ENCODE data around the gene TXNDC11.

TXNDC11 gene

DNA sequence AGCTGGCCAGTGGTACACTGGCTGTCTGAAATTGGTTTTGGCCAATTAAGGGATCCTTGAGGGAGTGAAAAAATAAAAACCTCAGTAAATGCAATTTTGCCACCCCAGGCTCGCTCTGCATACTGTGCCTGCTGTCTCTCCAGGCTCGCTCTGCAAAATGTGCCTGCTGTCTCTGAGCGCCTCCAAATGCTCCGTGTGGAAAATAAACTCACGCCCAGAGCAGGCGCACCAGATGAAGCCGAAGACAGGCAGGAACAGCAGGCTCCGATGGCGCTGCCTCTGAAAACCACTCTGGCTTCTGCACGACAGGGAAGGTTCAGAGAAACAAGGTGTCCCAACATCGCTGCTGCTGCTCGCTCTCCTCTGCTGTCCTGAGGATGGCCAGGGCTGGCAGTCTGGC lies 45.3 kb downstream of the TXNDC11 start:
- Histone ChIP-seq H3K4me1 (ENCODE audit: control insufficient read depth, insufficient read depth, low read length) (no peaks in the 10 kb centered on the region), H3K9ac (ENCODE audit: low read depth, low read length) (no peak overlapping the region), H3K4me2 (ENCODE audit: low read length) (no peak overlapping the region), H3K36me3 (ENCODE audit: insufficient read depth, low read length) (peaks cover 70% of the 10 kb centered on the region), H3K4me3 (ENCODE audit: low read length) (no peak overlapping the region), H3K27me3 (ENCODE audit: control insufficient read depth, insufficient read depth, low read length) (no peaks in the 10 kb centered on the region), H3K9me3 (replicated peaks; ENCODE audit: low read length) (no peaks in the 10 kb centered on the region)

DNA sequence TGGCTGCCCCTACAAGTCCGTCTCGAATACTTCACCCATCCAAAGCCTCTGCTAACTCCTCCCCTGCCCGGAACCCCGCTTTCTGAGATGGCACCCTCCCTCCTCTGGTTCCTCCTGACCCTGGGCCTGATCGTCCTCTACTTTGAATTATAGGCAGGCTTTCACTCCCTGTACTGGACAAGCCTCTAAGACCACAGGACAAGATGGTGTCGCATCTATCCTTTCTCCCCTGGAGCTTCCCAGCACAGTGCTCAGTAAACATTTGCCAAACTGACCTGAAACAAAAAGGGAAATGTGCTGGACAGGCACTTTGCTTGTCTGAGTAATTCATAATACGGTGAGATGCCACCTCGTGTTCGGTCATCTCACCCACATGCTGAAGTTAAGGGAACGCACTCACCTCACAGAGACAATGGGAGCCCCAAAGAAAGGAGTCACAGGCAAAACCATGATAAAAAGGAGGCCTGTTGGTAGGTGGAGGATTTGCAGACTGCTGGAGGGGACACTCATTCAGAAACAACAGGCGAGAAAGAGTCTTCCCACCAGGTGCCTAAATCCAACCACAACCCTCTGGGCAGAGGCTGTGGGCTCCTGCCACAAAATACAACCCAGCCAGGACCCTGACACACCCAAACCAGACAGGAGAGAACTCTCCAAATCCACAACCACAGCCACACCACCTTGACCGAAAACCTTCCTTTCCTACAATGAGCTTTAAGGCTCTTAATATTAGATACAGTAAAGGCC lies 46.2 kb downstream of the TXNDC11 start:
- H3K36me3 ChIP-seq (ENCODE audit: insufficient read depth, low read length), result peaks cover 75% of the 10 kb centered on the region
- no peak overlapping the region for H3K9ac ChIP-seq (ENCODE audit: low read depth, low read length)
- H3K4me3 ChIP-seq (ENCODE audit: low read length), result no peak overlapping the region
- H3K9me3 ChIP-seq (replicated peaks; ENCODE audit: low read length), result no peaks in the 10 kb centered on the region
- no peak overlapping the region for H3K4me2 ChIP-seq (ENCODE audit: low read length)
- no peaks in the 10 kb centered on the region for H3K27me3 ChIP-seq (ENCODE audit: control insufficient read depth, insufficient read depth, low read length)
- no peaks in the 10 kb centered on the region for H3K4me1 ChIP-seq (ENCODE audit: control insufficient read depth, insufficient read depth, low read length)

DNA sequence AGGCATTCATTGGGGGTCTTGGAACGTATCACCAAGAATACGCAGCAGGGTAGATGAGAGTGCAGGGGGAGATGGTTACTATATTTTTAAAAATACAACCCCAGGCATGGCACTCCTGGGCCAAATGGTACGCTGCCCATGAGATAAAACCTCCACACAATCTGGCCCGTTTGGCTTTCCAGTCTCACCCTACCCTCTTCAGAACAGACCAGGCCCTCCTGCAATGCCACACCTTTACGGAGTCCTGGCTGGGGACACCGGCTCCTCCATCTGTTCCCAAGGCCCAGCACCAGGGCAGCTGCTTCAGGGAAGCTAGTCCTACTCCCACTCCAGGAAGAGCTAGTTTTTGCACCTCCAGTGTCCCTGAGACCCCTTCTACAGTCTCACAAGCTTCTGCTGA lies 50.0 kb downstream of the TXNDC11 start:
- H3K4me3 ChIP-seq (ENCODE audit: low read length), result no peak overlapping the region
- peaks cover 72% of the 10 kb centered on the region for H3K36me3 ChIP-seq (ENCODE audit: insufficient read depth, low read length)
- H3K27me3 ChIP-seq (ENCODE audit: control insufficient read depth, insufficient read depth, low read length), result no peaks in the 10 kb centered on the region
- H3K9me3 ChIP-seq (replicated peaks; ENCODE audit: low read length), result no peaks in the 10 kb centered on the region
- H3K9ac ChIP-seq (ENCODE audit: low read depth, low read length), result no peak overlapping the region
- H3K4me2 ChIP-seq (ENCODE audit: low read length), result no peak overlapping the region
- H3K4me1 ChIP-seq (ENCODE audit: control insufficient read depth, insufficient read depth, low read length), result peaks cover 7% of the 10 kb centered on the region

DNA sequence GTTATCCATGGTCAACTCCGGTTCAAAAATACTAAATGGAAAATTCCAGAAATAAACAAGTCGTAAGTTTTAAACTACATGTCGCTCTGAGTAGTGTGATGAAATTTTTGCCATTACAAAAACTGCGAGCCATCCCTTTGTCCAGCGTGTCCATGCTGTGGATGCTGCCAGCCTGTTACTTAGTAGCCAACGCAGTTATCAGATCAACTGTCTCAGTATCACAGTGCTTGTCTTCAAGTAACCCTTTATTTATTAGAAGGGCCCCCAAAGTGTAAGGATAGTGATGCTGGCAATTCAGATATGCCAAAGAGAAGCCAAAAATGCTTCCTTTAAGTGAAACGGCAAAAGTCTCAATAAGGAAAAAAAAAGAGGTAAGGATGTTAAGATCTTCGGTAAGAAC lies 50.5 kb downstream of the TXNDC11 start:
- Histone ChIP-seq H3K9ac (ENCODE audit: low read depth, low read length) (no peak overlapping the region), H3K4me2 (ENCODE audit: low read length) (no peak overlapping the region), H3K4me1 (ENCODE audit: control insufficient read depth, insufficient read depth, low read length) (peaks cover 7% of the 10 kb centered on the region), H3K9me3 (replicated peaks; ENCODE audit: low read length) (no peaks in the 10 kb centered on the region), H3K36me3 (ENCODE audit: insufficient read depth, low read length) (peaks cover 73% of the 10 kb centered on the region), H3K27me3 (ENCODE audit: control insufficient read depth, insufficient read depth, low read length) (no peaks in the 10 kb centered on the region), H3K4me3 (ENCODE audit: low read length) (no peak overlapping the region)

DNA sequence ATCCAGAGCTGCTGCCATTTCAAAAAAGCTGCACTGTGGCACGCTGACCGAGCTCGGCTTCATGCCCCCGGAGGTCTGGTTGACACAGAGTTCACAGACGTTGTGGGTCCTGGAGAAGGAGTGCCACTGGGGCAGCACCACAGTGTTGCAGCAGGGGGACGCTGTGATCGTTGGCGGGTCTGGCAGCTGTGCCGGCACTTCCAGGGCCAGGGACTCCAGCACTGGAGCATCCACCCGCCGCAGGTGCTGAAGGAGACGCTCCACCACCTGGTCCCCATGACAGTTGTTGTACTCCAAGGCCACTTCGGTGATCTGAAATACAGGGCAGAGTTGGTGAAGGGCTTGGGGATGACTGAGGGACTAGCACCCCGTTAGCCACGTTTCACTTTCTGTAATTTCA lies 50.9 kb downstream of the TXNDC11 start:
- Histone ChIP-seq H3K4me2 (ENCODE audit: low read length) (no peak overlapping the region), H3K9me3 (replicated peaks; ENCODE audit: low read length) (no peaks in the 10 kb centered on the region), H3K4me1 (ENCODE audit: control insufficient read depth, insufficient read depth, low read length) (peaks cover 7% of the 10 kb centered on the region), H3K36me3 (ENCODE audit: insufficient read depth, low read length) (peaks cover 73% of the 10 kb centered on the region), H3K4me3 (ENCODE audit: low read length) (no peak overlapping the region), H3K9ac (ENCODE audit: low read depth, low read length) (no peak overlapping the region), H3K27me3 (ENCODE audit: control insufficient read depth, insufficient read depth, low read length) (no peaks in the 10 kb centered on the region)

DNA sequence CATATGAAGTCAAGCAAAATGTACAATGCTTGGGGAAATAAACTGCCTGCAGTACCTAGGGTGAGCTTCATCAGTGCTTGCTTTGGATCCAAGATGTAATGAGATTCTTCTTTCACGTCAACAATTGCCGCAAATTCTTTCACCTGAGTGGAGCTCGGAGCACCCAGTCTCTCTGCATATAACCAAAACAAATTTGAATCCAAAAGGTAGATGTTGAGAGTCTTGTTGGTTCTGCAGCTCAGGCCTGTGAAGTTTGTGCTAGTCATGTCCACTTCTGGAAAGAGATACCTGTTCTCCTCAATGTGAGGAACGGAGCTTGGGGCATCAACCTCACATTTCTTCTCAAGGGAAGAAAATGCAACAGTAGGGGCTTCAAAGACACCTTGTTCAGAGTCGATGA lies 51.4 kb downstream of the TXNDC11 start:
- H3K9ac ChIP-seq (ENCODE audit: low read depth, low read length), result no peak overlapping the region
- peaks cover 73% of the 10 kb centered on the region for H3K36me3 ChIP-seq (ENCODE audit: insufficient read depth, low read length)
- no peak overlapping the region for H3K4me3 ChIP-seq (ENCODE audit: low read length)
- no peaks in the 10 kb centered on the region for H3K27me3 ChIP-seq (ENCODE audit: control insufficient read depth, insufficient read depth, low read length)
- peaks cover 7% of the 10 kb centered on the region for H3K4me1 ChIP-seq (ENCODE audit: control insufficient read depth, insufficient read depth, low read length)
- no peak overlapping the region for H3K4me2 ChIP-seq (ENCODE audit: low read length)
- H3K9me3 ChIP-seq (replicated peaks; ENCODE audit: low read length), result no peaks in the 10 kb centered on the region

DNA sequence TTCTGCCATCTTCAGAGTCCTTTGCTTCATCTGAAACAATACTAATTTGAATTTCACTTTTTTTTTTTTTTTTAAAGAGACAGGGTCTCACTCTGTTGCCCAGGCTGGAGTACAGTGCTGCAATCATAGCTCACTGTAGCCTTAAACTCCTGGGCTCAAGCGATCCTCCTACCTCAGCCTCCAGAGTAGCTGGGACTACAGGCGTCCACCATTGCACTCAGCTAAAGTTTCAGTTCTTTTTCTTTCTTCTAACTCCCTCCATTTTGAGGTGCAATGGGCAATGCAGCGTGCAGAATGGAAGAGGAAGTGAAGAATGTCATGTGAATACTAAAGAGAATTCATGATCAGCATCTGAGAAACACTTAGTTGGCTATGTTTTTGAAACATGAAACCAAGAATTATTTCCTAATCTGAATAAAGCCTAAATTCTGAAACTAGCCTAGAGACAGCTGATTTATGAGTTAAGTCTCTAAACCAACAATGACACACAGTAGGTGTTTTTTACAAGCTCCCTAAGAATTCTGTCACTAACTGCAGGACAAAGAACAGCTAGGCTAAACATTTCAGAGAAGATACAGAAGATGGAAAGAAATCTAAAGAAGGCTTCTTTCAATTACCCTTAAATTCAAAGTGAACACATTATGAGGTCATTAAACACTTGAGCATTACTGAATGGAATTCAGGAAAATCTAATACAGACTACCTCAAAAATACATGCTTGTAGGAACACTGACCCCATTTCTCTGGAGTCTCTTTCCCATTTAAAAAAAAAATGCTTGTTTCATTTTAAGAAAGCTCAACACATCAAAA lies 53.4 kb downstream of the TXNDC11 start:
- Histone ChIP-seq H3K9ac (ENCODE audit: low read depth, low read length) (no peak overlapping the region), H3K9me3 (replicated peaks; ENCODE audit: low read length) (no peaks in the 10 kb centered on the region), H3K4me1 (ENCODE audit: control insufficient read depth, insufficient read depth, low read length) (peaks cover 7% of the 10 kb centered on the region), H3K4me3 (ENCODE audit: low read length) (no peak overlapping the region), H3K36me3 (ENCODE audit: insufficient read depth, low read length) (peaks cover 71% of the 10 kb centered on the region), H3K4me2 (ENCODE audit: low read length) (no peak overlapping the region), H3K27me3 (ENCODE audit: control insufficient read depth, insufficient read depth, low read length) (no peaks in the 10 kb centered on the region)

DNA sequence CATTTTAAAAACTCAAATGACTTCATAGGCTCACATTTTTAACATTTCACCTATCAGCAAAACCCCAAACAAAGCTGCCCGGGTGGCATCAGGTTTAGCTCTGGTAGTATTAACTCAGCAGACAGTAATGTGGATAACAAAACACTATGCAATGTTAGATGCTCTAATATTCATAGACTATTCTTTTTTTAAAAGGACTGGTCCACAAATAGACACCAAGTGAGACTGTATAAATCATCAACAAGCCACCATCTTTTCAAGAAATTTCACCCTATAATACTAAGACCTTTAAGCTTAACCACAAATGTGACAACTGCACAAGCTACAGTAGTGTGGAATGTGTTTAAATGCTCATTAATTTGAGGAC lies 54.2 kb downstream of the TXNDC11 start:
- H3K9ac ChIP-seq (ENCODE audit: low read depth, low read length), result no peak overlapping the region
- peaks cover 75% of the 10 kb centered on the region for H3K36me3 ChIP-seq (ENCODE audit: insufficient read depth, low read length)
- H3K9me3 ChIP-seq (replicated peaks; ENCODE audit: low read length), result no peaks in the 10 kb centered on the region
- peaks cover 7% of the 10 kb centered on the region for H3K4me1 ChIP-seq (ENCODE audit: control insufficient read depth, insufficient read depth, low read length)
- no peak overlapping the region for H3K4me3 ChIP-seq (ENCODE audit: low read length)
- H3K27me3 ChIP-seq (ENCODE audit: control insufficient read depth, insufficient read depth, low read length), result no peaks in the 10 kb centered on the region
- no peak overlapping the region for H3K4me2 ChIP-seq (ENCODE audit: low read length)

DNA sequence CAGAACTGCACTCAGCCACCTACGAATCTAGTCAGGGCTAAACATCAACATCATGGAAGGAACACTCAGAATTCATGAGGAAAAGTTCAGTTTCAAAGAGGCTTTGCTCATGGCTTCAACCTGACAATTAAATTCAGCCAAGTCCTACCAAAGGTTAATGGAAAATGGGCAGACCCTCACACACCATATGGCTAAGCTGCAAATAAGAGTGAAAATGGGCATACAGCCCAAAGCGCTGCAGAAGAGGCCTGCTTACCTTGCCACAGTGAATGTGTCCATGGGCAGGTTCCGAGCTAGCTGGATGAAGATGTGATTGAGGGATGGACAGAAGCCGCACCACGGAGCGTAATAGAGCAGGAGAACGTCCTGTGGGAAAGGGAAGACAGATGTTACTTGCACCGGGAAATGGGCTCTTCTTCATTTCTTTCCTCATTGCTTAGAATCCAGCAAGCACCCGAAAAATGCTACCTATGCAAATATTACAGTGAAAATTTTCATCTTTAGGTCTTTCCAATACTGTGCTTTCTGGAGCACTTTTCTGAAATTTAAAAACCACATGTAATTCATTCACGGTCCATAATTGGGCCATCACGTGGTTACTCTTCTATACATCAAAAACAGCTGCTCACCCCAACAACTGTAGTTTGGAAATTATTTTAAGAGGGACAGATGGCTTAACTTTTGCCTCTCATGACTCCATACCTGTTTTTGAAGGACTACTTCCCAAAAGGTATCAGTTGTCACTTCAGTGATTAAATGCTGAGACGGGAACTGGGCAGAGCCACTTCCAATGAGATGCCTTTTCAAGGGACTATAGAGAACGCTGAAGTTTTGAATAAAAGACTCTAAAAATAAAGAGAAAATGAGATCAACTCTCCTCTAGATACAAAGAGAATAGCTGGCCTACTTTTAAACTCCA lies 54.8 kb downstream of the TXNDC11 start:
- Histone ChIP-seq H3K27me3 (ENCODE audit: control insufficient read depth, insufficient read depth, low read length) (no peaks in the 10 kb centered on the region), H3K4me3 (ENCODE audit: low read length) (no peak overlapping the region), H3K4me2 (ENCODE audit: low read length) (no peak overlapping the region), H3K9me3 (replicated peaks; ENCODE audit: low read length) (no peaks in the 10 kb centered on the region), H3K36me3 (ENCODE audit: insufficient read depth, low read length) (peaks cover 77% of the 10 kb centered on the region), H3K9ac (ENCODE audit: low read depth, low read length) (no peak overlapping the region), H3K4me1 (ENCODE audit: control insufficient read depth, insufficient read depth, low read length) (peaks cover 14% of the 10 kb centered on the region)

DNA sequence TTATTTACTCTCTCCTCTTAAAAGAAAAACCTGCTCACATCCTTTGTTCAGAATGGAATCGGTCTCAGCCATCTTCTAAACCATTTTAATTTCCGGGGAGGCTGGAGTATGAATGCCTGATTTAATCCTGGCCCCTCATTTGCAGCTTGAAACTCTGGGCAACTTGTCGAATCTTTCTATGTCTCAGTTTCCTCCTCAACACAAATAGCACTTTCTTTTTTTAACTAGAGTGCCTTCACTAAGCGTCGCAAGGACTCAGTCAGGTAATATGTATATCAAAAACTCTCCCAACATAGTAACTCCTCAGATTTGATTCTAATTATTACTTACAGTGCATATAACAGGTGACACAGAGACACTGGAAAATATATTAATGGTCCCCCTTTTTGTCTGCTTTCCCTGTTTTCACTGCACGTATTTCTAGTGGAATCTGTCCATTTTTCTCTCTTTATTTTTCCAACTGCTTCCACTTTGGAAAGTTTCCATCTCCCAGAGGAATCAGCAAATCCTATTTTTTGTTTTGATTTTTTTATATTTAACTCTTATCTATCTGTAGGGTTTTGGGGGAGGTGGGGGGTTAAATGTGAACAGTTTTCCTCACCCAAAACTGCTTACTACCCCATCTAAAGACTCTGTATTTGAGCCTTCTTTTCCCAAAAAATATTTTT lies 55.8 kb downstream of the TXNDC11 start:
- Histone ChIP-seq H3K4me2 (ENCODE audit: low read length) (no peak overlapping the region), H3K4me1 (ENCODE audit: control insufficient read depth, insufficient read depth, low read length) (peaks cover 23% of the 10 kb centered on the region)

More for the DNA sequence above, 55.8 kb downstream of the TXNDC11 start:
- Histone ChIP-seq H3K4me3 (ENCODE audit: low read length) (no peak overlapping the region), H3K36me3 (ENCODE audit: insufficient read depth, low read length) (peaks cover 75% of the 10 kb centered on the region), H3K9me3 (replicated peaks; ENCODE audit: low read length) (no peaks in the 10 kb centered on the region), H3K27me3 (ENCODE audit: control insufficient read depth, insufficient read depth, low read length) (no peaks in the 10 kb centered on the region), H3K9ac (ENCODE audit: low read depth, low read length) (no peak overlapping the region)
